GM19239 (cell line): ENCODE results near the gene PRR19.
"Not testable (repeated sequence)": the region's sequence is repeated elsewhere in the genome, so short reads cannot be mapped to it uniquely, and the experiment has no call there.

Source experiments
- DNase-seq: peaks from one replicate; pipeline ENCODE4 v3.0.0; 2011; ENCODE audit warnings: low spot score; ENCODE audit not compliant: insufficient read length
- FAIRE-seq: peaks from 2 replicates; lab custom pipeline; 2011; peaks lifted over from hg19 to GRCh38; lab: Jason Lieb, UNC

PRR19 gene

GRCh38 chr19:42339922-42340321, 38.0 kb downstream of the PRR19 start:
- not testable (repeated sequence) for FAIRE-seq, DNase-seq

GRCh38 chr19:42343344-42344110, 41.6 kb downstream of the PRR19 start:
- DNase-seq (no peak), FAIRE-seq (no peak)

DNA sequence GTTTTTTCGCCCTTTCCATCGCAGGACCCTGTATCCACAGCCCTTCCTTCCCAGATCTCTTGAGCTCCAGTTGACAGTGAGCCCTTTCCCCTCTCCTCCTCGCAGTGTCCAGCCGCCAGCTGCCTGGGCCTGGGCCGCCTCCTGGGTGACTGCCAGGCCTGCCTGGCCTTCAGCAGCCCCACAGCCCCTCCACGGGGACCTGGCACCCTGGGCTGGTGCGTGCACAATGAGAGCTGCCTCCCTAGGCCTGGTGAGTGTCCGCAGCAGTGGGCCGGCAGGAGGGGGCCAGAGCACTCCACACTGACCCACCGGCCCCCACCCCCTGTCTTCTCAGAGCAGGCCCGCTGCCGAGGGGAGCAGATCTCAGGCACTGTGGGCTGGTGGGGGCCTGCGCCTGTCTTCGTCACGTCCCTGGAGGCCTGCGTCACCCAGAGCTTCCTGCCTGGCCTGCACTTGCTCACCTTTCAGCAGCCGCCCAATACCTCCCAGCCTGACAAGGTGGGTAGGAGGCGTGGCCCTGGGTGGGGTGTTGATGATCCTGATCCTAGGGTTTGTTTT, 42.5 kb downstream of the PRR19 start:
- FAIRE-seq (no peak), DNase-seq (no peak)

DNA sequence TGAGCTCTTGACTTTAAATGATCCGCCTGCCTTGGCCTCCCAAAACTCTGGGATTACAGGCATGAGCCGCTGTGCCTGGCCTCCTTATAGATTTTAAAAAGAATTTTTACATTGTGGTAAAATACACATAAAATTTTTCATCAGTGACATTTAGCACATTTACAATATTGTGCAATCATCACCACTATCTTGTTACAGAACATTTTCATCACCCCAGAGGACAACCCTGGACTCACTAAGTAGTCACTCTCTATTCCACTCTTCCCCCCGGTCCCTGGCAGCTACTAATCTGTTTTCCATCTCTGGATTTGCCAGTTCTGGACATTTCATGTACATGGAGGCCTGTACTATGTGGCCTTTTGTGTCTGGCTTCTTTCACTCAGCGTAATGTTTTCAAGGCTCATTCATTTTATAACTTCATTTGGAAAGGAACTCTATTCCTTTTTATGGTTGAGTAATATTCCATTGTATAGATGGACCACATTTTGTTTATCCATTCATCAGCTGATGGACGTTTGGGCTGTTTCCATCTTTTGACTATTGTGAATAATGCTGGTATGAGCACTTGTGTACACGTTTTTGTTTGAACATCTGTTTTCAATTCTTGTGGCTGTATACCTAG, 43.4 kb downstream of the PRR19 start:
- FAIRE-seq (no peak), DNase-seq (no peak)

DNA sequence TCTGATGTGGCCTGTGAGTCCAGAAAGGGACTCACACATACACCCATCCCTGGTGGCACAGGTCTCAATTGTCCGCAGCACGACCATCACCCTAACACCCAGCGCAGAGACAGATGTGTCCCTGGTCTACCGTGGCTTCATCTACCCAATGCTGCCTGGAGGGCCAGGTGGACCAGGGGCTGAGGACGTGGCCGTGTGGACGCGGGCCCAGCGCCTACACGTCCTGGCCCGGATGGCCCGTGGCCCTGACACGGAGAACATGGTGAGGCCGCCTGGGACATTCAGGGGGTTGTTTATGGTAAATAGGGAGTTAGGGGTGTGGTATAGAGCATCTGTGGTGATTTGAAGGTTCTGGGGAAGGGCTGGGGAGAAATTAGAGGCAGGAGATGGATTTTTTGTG, 46.3 kb downstream of the PRR19 start:
- no peak for FAIRE-seq

GRCh38 chr19:42349378-42350107, 47.6 kb downstream of the PRR19 start:
- DNase-seq = no peak
- no peak for FAIRE-seq

More for the DNA sequence above, 46.3 kb downstream of the PRR19 start:
- no peak for DNase-seq

DNA sequence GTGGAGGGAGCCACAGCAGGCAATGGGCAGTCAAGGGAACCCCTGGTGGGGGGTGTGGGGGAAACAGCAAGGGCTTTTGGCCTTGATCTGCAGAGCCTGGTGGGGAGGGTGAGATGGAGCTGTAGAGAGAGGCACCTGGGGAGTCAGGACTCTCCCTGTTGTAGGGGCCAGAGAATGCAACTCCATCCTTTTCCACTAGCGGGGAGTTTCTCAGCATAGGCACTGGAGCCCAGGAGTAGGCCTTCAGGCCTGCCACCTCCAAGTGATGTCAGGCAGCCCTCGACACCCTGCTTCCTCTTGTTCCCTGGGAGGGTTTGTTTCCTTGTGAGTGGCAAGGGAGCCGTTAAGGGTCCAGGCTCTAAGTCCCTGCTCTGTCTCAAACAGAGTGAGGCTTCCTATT, 48.5 kb downstream of the PRR19 start:
- DNase-seq = no peak
- FAIRE-seq = no peak

GRCh38 chr19:42351079-42351735, 49.3 kb downstream of the PRR19 start:
- DNase-seq = no peak
- no peak for FAIRE-seq

- FAIRE-seq = no peak
- no peak for DNase-seq
Observed at GRCh38 chr19:42352301-42353259, 50.6 kb downstream of the PRR19 start.

GRCh38 chr19:42353341-42354015, 51.5 kb downstream of the PRR19 start:
- DNase-seq (no peak), FAIRE-seq (no peak)

DNA sequence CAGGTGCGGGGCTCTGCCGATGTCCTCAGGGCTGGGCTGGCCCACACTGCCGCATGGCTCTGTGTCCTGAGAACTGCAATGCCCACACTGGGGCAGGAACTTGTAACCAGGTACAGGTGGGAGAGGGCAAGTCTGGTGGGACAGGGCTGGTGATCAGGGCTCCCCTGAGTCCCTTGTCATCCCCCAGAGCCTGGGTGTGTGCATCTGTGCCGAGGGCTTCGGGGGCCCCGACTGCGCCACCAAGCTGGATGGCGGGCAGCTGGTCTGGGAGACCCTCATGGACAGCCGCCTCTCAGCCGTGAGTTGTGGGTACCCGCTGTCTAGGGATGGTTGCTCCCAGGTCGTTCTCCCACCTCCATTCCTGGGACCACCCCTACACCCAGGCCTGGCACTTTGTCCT, 54.0 kb downstream of the PRR19 start:
- DNase-seq = no peak
- FAIRE-seq = no peak

DNA sequence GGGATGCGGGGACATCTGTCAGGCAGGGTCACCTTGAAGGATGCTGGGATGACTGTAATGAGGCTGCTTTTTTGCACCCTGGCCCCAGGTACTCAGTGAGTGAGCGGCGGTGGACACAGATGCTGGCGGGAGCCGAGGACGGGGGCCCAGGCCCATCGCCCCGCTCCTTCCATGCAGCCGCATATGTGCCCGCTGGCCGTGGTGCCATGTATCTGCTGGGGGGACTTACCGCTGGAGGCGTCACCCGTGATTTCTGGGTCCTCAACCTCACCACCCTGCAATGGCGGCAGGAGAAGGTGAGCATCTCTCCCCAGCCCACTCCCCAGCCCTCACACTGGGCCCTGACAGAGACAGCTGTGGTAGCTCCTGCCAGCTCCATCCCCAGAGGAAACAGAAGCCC, 54.8 kb downstream of the PRR19 start:
- no peak for DNase-seq
- FAIRE-seq = no peak

- no peak for DNase-seq
- no peak for FAIRE-seq
Observed at GRCh38 chr19:42357290-42357689, 55.4 kb downstream of the PRR19 start.
